Measurements from ENCODE around the gene RGN.
"Not testable (repeated sequence)": the region's sequence is repeated elsewhere in the genome, so short reads cannot be mapped to it uniquely, and the experiment has no call there.

RGN gene

GRCh38 chrX:47116551-47117110 lies 38.4 kb downstream of the RGN start:
- DNase-seq (ENCODE audit: insufficient read length, low spot score); FAIRE-seq: not testable (repeated sequence)

GRCh38 chrX:47124466-47124865 lies 46.2 kb downstream of the RGN start:
- not testable (repeated sequence) for DNase-seq (ENCODE audit: insufficient read length, low spot score); FAIRE-seq

GRCh38 chrX:47129157-47129898 lies 51.1 kb downstream of the RGN start:
- FAIRE-seq (no peak), DNase-seq (ENCODE audit: insufficient read length, low spot score) (peak; percentile 81)

- DNase-seq (ENCODE audit: insufficient read length, low spot score) (no peak), FAIRE-seq (no peak)
Observed at GRCh38 chrX:47129899-47130358, 51.7 kb downstream of the RGN start.

GRCh38 chrX:47133493-47133892 lies 55.2 kb downstream of the RGN start:
- FAIRE-seq: no peak
- no peak for DNase-seq (ENCODE audit: insufficient read length, low spot score)

GRCh38 chrX:47135650-47136049 lies 57.4 kb downstream of the RGN start:
- not testable (repeated sequence) for DNase-seq (ENCODE audit: insufficient read length, low spot score); FAIRE-seq

GRCh38 chrX:47138171-47138570 lies 59.9 kb downstream of the RGN start:
- FAIRE-seq: no peak
- DNase-seq (ENCODE audit: insufficient read length, low spot score): no peak
